GM12865 (cell line): ENCODE results near the gene FZR1.

Source experiments
- DNase-seq: peaks from one replicate; pipeline ENCODE4 v3.0.0; 2010; ENCODE audit warnings: low read depth
- H3K4me3 ChIP-seq: 2 replicates; pipeline ENCODE4 v1.5.1; 2011; ENCODE audit warnings: mild to moderate bottlenecking, low read depth, low read length, control low read depth
- CTCF ChIP-seq: IDR thresholded peaks from 2 replicates; pipeline ENCODE4 v1.5.1; 2011; ENCODE audit warnings: low read length, control low read depth, low read depth, inconsistent platforms; ENCODE audit not compliant: insufficient read depth; ENCODE audit errors: missing control alignments

The FZR1 gene

GRCh38 chr19:3511506-3512251 lies 5.6 kb downstream of the FZR1 start:
- TF ChIP-seq CTCF: no peak
- no peak overlapping the region for H3K4me3 ChIP-seq
- DNase-seq: no peak

GRCh38 chr19:3512562-3513228 lies 6.6 kb downstream of the FZR1 start:
- no peak overlapping the region for H3K4me3 ChIP-seq
- DNase-seq: no peak
- TF ChIP-seq CTCF: no peak

GRCh38 chr19:3513229-3514140 lies 7.4 kb downstream of the FZR1 start:
- no peak for TF ChIP-seq CTCF
- H3K4me3 ChIP-seq: no peak overlapping the region
- no peak for DNase-seq

GRCh38 chr19:3514930-3515329 lies 8.8 kb downstream of the FZR1 start:
- H3K4me3 ChIP-seq: no peak overlapping the region
- no peak for TF ChIP-seq CTCF
- no peak for DNase-seq

GRCh38 chr19:3515891-3516422 lies 9.8 kb downstream of the FZR1 start:
- no peak for TF ChIP-seq CTCF
- DNase-seq: no peak
- no peak overlapping the region for H3K4me3 ChIP-seq

GRCh38 chr19:3516675-3517207 lies 10.6 kb downstream of the FZR1 start:
- H3K4me3 ChIP-seq: no peak overlapping the region
- no peak for TF ChIP-seq CTCF
- peak; percentile 47 for DNase-seq
